ENCODE results near the gene AGPAT2.

GRCh38 chr9:136701668-136702053 lies 14.4 kb upstream of the AGPAT2 start:
- TF ChIP-seq CTCF (IDR thresholded peaks at IDR 0.05) (no peak), POLR2A (IDR thresholded peaks at IDR 0.05) (no peak)
